Hematopoietic multipotent progenitor cell treated with erythropoietin and hydrocortisone succinate and interleukin-3 and kit ligand, for 15 days (in vitro differentiated cells): ENCODE data around the gene SLPI.

ENCODE experiments used
- DNase-seq: peaks from one replicate; pipeline ENCODE4 v3.0.0-alpha.2; 2015; ENCODE audit warnings: low spot score

Gene SLPI

DNA sequence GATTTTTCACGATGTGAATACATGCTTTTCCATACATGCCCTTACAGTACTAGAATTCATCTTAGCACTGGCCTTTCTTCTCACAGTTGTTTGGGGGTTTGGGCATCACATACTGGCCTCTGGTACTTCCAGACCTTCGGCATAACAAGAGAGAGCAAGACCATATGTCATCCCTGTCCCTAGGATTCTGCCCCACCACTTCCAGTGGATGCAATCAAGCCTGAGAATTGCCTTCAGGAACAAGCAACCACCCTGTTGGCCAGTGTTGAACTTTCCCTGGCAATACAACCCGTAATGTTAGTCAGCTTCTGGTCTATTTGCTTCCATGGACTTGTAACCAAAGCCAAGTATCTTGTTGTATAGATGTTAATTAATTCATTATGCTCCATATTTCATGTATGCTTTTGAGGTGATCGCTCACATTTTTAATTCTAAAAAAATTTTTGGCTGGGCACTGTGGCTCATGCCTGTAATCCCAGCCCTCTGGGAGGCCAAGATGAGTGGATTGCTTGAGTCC, 15.4 kb upstream of the SLPI start:
- DNase-seq: no peak

DNA sequence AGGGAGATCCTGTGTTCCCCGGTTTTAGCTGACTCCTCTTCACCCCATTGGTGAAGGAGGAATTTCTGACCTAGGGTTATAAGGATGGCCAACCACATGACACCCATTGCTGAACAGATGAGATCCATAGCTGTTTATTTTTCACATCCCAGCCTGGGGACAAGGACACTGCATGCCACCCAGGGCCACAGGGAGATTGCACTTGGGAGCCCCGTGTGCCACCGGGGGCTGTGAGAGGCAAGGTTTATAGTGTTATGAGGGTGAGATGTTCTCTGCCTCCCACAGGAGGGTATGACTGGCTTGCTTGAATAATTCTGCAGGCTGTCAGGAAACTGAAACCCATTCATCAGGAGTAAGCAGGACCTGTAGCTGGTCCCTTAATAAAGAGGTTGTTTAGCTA, 14.7 kb upstream of the SLPI start:
- DNase-seq: no peak

DNA sequence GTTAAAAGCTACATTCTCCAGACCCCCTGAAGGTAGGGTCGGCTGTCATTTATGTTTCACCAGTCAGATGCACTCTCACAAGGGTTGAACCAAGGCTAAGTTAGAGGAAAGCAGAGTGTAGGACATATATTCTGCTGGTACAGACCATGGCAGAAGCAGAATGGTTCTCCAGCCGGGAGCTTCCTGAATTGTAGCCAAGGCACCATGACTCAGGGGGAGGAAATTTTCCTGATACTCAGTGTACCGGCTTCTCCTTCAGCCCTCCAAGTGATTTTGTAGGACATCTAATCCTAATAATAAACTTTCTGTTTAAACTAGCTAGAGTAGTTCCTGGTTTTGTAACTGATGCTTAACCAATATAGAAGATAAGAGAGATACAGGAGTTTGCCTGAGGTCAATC, 14.2 kb upstream of the SLPI start:
- no peak for DNase-seq

DNA sequence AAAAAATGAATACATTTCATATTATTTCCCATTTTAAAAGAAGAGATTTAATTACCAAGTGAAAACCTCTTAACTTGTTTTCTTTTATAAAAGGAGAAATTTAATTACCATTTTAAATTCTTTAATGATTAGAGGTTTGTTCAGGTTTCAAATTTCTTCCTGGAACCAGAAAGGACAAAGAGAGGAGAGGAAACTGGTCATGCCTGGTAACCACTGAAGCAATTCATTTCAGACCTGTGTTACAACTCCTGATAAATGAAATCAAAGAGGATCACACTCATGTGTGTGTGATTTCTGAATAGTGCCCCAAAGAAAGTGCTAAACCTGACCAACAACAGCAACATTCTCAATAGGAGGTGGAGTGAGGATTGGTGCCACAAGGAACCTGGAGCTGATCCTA, 12.6 kb upstream of the SLPI start:
- DNase-seq: no peak

GRCh38 chr20:45263556-45264266, 9.3 kb upstream of the SLPI start:
- no peak for DNase-seq

DNA sequence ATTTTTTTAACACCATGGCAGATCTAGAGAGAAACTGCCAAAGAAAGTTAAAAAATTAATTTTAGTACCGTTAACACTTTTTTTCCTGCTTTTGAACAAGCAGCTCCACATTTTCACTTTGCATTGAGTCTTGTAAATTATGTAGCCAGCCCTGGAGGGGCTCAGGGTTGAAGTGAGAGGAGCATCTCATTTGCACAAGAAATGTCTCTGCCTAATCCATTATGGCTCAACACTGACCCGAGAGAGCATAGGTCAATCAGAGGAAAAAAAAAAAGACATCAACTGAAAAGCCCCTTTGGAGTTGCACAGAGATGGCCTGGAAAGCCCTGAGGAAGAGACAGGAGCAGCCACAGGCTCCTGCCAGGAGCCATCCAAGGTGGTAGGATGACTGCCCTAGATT, 4.3 kb upstream of the SLPI start:
- DNase-seq: no peak

DNA sequence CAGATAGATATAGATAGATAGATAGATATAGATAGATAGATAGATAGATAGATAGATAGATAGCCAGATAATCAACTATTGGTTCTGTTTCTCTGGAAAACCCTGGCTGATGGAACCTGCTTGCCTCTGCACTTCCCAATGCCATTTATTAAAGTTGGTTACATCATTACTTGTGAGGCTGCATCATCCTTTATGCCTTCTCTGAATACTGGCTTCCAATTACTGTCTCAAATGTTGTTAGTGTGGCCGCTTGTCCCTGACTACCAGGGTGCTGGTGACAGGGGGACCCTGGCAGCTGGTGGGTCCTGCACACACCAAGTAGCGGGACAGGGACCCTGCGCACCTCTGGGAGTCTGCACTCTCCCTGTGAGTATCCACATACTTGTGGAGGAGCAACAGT, 3.9 kb upstream of the SLPI start:
- no peak for DNase-seq

DNA sequence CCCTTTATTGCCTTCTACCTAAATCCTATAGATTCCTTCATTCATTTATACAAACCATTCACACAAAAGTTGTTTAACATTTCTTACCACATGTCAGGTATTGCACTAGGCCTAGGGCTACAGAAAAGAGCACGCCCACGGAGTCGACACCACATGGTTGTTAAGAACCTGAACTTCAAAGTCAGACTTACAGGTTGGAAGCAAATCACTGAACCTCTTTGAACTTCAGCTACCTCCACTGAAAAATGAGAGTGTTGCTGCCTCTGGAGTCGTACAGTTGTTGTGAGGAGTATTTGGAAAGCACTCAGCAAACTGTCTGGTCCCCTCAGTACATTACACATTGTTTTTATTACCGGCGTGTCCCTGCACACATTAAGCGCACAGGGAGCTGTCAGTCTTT, 3.3 kb upstream of the SLPI start:
- no peak for DNase-seq

DNA sequence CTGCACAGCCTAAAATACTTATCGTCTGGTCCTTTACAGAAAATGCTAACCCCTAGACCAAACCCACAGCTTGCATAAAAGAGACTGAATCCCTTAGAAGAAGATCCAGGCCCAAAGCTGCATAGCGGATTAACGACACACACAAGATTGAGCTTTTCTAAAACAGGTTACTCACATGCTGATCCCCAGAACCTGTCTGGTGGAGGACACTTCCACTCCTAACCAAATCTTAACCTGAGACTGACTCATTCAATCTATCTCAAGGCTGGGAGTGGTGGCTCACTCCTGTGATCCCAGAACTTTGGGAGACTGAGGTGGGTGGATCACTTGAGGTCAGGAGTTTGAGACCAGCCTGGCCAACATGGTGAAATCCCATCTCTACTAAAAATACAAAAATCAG, 2.8 kb upstream of the SLPI start:
- no peak for DNase-seq

DNA sequence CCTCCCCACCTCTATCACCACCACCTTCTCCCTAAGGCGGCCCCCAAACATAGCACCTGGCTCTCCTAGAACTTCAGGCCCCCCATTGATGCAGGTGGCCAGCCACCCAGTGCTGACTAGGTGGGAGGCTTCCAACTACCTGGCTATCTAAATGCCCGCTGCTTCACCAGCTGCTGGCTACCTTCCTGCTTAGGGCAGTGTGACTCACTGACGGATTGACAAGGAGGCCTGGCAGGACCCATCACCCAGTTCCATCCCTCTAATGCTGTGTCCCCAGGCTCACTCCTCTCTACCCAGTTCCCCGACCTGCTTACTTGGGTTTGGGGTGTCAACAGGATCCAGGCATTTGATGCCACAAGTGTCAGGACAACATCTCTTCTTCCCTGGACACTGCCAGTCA, 1.1 kb downstream of the SLPI start:
- DNase-seq: no peak

DNA sequence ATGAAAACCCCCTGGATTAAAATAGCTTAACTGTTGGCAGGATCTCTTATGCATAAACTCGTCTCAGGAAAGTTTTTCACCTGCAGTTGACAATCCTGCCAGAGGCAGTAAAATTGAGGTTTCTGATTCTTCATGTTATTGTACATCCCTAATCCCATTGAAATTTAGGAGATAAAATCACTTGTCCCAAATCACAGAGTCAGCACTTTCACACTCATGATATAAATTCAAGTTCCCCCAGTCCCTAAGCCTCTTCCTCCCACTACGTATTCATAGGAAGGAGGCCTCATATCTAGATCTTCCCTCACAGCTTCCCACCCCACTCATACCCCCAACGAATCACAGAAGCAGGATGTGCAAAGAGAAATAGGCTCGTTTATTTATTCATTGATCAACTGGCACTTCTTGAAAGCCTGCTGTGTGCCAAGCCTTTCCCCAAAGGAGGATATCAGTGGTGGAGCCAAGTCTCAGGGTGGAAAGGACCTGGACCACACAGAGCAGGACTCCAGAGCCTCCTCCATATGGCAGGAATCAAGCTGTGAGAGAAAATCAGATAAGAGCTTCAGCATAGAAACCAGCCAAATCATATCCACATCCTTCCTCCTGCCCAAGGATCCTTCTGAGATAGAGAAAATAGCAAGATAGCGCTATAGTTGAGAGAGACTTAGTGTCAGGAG, 2.3 kb downstream of the SLPI start:
- no peak for DNase-seq

DNA sequence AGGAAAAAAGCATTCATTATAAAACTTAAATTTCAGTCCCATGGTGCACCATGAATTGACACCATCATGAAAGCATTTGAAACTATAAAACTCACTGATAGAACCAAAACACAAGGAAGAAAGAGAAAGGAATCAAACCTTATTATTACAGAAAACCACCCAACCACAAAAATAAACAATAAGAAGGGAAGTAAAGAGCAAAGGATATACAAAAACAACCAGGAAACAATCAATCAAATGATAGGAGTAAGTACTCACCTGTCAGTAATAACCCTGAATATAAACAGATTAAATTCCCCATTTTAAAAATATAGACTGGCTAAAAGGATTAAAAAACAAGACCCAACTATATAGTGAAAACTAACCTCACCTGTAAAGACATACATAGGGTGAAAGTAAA, 5.8 kb downstream of the SLPI start:
- DNase-seq: no peak

DNA sequence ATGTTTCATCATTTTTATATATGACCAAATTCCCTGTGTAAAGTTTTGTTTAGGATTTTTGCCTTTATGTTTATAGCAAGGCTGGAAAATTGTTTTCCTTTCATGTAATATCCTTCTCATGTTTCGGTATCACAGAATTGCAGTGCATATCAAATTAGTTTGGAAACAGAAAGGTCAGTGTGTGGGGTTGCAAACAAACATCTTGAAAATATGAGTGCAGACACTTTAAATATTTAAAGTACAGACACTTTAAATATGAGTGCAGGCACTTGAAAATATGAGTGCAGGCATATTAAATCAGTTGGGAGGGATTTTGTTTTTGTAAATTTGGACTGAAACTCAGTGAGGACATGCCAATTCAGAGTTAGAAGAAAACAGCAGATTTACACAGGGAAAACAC, 6.5 kb downstream of the SLPI start:
- DNase-seq: no peak

- DNase-seq: no peak
Observed at GRCh38 chr20:45246109-45246508, 8.3 kb downstream of the SLPI start.

DNA sequence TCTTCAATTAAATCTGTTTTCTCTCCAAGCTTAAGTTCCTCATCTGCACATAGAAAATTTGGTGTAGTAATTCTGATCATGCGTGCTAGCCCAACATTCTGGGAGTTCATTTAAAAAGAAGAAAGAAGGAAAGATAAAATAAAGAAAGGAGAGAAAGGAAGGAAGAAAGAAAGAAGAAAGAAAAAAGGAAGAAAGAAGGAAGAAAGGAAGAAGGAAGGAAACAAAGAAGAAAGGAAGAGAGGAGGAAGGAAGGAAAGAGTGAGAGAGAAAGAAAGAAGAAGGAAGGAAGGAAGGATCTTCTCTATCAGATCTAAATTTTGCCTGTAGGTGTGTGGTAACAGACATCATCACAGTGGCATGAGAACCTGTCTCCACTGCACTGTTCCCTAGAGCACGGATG, 16.2 kb downstream of the SLPI start:
- DNase-seq: no peak

DNA sequence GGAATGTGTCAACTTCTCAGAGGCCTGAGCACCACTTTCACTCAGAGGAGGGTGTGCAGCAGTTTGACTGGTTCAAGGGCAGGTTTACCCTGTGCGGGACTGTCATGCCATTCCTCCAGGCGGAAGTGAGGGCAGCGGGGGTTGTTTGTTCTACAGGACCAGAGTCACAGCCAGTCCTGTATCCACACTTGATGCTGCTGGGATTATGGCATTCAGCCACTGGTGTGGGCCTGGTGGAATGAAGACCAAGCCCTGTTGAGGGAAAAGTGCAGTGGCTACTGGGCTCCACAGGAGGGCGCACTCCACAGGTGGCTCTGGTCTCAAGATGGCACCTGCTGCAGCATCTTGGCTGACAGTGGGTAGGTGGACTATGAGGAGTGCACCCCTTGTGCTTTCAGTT, 18.4 kb downstream of the SLPI start:
- DNase-seq: peak; percentile 6

GRCh38 chr20:45230631-45231030, 23.7 kb downstream of the SLPI start:
- DNase-seq: no peak

DNA sequence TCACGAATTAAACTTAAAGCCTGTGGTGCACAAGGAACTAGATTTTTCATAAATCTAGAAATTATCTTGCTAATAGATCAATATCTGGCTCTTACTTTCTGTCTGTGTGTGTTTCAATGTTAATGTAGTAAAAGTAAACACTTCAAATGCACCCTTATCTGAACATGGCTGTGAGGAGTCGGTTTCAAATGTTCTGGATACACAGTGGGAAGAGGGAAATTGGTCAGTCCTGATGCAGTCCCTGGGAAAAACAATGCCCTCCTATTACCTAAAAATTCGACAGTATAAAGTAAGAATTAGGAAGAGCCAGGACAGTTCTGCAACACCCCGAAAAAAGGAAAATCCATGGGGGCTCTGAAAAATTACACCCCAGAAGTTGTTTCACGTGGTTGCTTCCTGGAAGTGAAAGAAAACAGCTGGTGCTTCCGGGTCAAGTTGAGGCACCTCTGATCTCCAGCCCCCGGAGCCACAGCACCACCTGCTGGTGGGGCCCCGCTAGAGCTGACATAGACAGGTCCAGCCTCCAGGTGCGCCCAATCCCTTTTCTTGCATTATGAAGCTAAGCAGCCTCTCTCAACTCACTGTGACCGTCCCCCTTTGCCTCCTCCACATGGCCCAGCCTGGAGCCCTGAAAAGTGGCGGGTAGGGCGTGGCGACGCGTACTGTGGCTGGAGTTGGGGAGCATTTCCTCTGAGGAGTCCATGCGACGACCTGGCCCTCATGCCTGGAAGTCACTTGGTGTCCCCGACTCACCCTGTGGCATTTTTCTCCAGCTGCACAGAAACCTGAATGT, 24.9 kb downstream of the SLPI start:
- peak; percentile 38 for DNase-seq

DNA sequence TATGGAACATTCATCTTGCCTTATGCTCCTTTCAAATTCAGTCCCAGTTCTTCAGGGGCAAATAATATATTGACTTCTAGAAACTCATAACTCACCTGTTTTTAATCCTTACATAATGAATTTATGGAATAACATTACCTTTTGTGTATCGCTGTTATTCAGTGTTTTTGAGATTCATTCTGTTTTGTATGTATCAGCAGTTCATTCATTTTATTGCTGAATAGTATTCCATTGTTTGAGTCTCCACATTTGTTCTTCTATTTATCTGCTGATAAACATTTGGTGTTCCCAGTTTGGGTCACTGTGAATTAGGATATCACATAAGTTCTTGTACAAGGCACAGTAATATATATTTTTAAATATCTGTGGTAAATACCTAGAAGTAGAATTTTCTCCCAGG, 28.1 kb downstream of the SLPI start:
- no peak for DNase-seq

- DNase-seq: no peak
Observed at GRCh38 chr20:45223136-45223535, 31.2 kb downstream of the SLPI start.

DNA sequence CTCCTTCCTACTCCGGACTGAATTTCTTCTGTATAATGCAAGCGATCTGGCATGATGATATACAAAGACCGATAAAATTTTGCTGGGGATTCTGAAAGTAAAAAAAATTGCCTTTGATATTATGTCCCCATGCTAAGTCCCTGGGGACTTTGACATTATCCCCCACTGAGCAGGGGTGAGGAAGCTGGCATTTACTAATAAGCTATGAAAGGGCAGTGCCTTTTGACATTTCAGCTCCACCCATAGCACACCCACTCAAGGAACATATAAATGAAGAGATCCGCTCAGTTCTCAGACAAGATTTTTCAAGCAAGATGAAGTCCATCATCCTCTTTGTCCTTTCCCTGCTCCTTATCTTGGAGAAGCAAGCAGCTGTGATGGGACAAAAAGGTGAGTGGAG, 33.3 kb downstream of the SLPI start, which contains the start of gene SEMG2:
Gene SEMG2 (plus strand): TSS at position 298 of the 400 bp plus-strand sequence. CDS start 17 bp downstream, at position 315.
- DNase-seq: no peak

DNA sequence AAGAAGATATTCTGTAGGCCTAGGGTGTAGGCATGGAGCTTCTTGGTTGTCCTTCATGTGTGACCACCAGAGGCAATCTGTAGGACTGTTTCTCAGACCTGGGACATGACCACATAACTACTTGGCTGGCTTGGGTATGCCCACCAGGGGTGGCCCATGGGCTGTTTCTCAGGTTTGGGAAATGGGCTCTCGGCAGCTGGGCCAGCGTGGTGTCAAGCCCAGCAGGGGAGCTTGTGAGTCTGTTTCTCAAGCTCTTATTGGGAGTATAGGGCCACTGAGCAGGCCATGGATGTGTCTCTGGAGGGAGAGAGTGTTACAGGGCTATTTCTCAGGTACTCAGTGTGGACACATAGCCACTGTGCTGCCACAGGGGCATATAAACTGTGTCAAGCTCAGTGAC, 35.7 kb downstream of the SLPI start:
- DNase-seq: no peak

- DNase-seq: no peak
Observed at GRCh38 chr20:45218124-45218523, 36.2 kb downstream of the SLPI start.
